ENCODE data around the gene SEC23IP. TPM values are rescaled to one million over a fixed set of nuclear protein-coding genes. Genes with fewer than 3 reads are reported as not detected.
A peak's percentile ranks its signal among the peaks of the same experiment; 100 is the strongest.
"Not testable (repeated sequence)": the region's sequence is repeated elsewhere in the genome, so short reads cannot be mapped to it uniquely, and the experiment has no call there.

SEC23IP gene
- total and polyA plus RNA-seq, 8 donors: 4.1 to 82.1 (median 14.8) TPM

- Histone ChIP-seq H3K36me3 (peaks cover 0 to 4% (median 0%) of the 10 kb centered on the region in 4 donors), H3K27ac (no peak overlapping the region), H3K9me3 (no peaks in the 10 kb centered on the region), H3K4me1 (peaks cover 0 to 57% (median 15%) of the 10 kb centered on the region in 4 donors), H3K27me3 (no peaks in the 10 kb centered on the region), H3K4me3 (no peak overlapping the region)
- intact Hi-C loops (cut with DNase I; ENCODE audit: low total_unique reads): loop anchor here (10.0 kb wide), 1 partner anchor 119 kb away; no protein-coding TSS in a partner anchor
- no peak for TF ChIP-seq POLR2AphosphoS5 (IDR thresholded peaks at IDR 0.05)
- no peak for DNase-seq
- 56 to 73% (median 60%) methylated on average over 3 to 4 of the region's 4 CpGs for WGBS, 5 donors
These were observed 28.5 kb upstream of the SEC23IP start for GRCh38 chr10:119863951-119864565.

- Histone ChIP-seq H3K4me1 (peaks cover 11 to 57% (median 22%) of the 10 kb centered on the region in 4 donors), H3K4me3 (no peak overlapping the region), H3K9me3 (no peaks in the 10 kb centered on the region), H3K27me3 (no peaks in the 10 kb centered on the region), H3K27ac (no peak overlapping the region), H3K36me3 (peaks cover 0 to 4% (median 0%) of the 10 kb centered on the region in 4 donors)
- intact Hi-C loops (cut with DNase I; ENCODE audit: low total_unique reads): loop anchor here (10.0 kb wide), 1 partner anchor 121 kb away; no protein-coding TSS in a partner anchor
- 92 to 94% (median 93%) methylated on average over 6 of the region's 6 CpGs for WGBS, 5 donors
- no peak for DNase-seq
- TF ChIP-seq CTCF (IDR thresholded peaks at IDR 0.05): no peak
- TF ChIP-seq POLR2AphosphoS5 (IDR thresholded peaks at IDR 0.05): no peak
- no peak for TF ChIP-seq EP300 (IDR thresholded peaks at IDR 0.05)
- TF ChIP-seq POLR2A (IDR thresholded peaks at IDR 0.05): no peak
These were observed 26.8 kb upstream of the SEC23IP start for GRCh38 chr10:119865699-119866240.

- peaks cover 18 to 61% (median 26%) of the 10 kb centered on the region in 4 donors for H3K4me1 ChIP-seq
- intact Hi-C loops (cut with DNase I; ENCODE audit: low total_unique reads): loop anchor here (10.0 kb wide), 1 partner anchor 123 kb away; no protein-coding TSS in a partner anchor
- H3K27me3 ChIP-seq: no peaks in the 10 kb centered on the region
- H3K4me3 ChIP-seq: no peak overlapping the region
- 83 to 90% (median 86%) methylated on average over 7 of the region's 7 CpGs for WGBS, 5 donors
- TF ChIP-seq EP300 (IDR thresholded peaks at IDR 0.05) (no peak), CTCF (IDR thresholded peaks at IDR 0.05) (no peak), POLR2A (IDR thresholded peaks at IDR 0.05) (no peak)
- peaks cover 0 to 4% (median 0%) of the 10 kb centered on the region in 4 donors for H3K36me3 ChIP-seq
- DNase-seq: no peak
- H3K27ac ChIP-seq: no peak overlapping the region
- no peaks in the 10 kb centered on the region for H3K9me3 ChIP-seq
These were observed 25.2 kb upstream of the SEC23IP start for GRCh38 chr10:119867317-119867716.

GRCh38 chr10:119869398-119869797 is 23.1 kb upstream of the SEC23IP start:
- not testable (repeated sequence) for DNase-seq, H3K9me3 ChIP-seq, H3K36me3 ChIP-seq, H3K27me3 ChIP-seq, H3K27ac ChIP-seq, H3K4me3 ChIP-seq
- peaks cover 22 to 67% (median 32%) of the 10 kb centered on the region in 4 donors for H3K4me1 ChIP-seq
- intact Hi-C loops (cut with DNase I; ENCODE audit: low total_unique reads): loop anchor here (10.0 kb wide), 1 partner anchor 125 kb away; no protein-coding TSS in a partner anchor
- WGBS, 5 donors: 74 to 88% (median 84%) methylated on average over 4 of the region's 4 CpGs

- 0 to 1% (median 0%) methylated on average over 29 to 56 of the region's 56 CpGs for WGBS, 5 donors
- TF ChIP-seq CTCF (IDR thresholded peaks at IDR 0.05) (no peak), POLR2AphosphoS5 (IDR thresholded peaks at IDR 0.05) (peak in 1 of 3 donors; percentile 5), POLR2A (IDR thresholded peaks at IDR 0.05) (no peak), EP300 (IDR thresholded peaks at IDR 0.05) (no peak)
- peak; percentile 65 to 84 for DNase-seq
- Histone ChIP-seq H3K4me1 (peaks cover 22 to 57% (median 32%) of the 10 kb centered on the region in 4 donors), H3K9me3 (no peaks in the 10 kb centered on the region), H3K27ac (peak overlapping the region; percentile 85 to 97 (median 93)), H3K36me3 (no peaks in the 10 kb centered on the region), H3K27me3 (no peaks in the 10 kb centered on the region), H3K4me3 (peak overlapping the region; percentile 73 to 92 (median 84))
- intact Hi-C loops (cut with DNase I; ENCODE audit: low total_unique reads): no loop called here
These were observed 20.5 kb upstream of the SEC23IP start for GRCh38 chr10:119871881-119872609.

Measured in stomach (tissue), 9 donors.